ENCODE results near the gene BRD1.
"Not testable (repeated sequence)": the region's sequence is repeated elsewhere in the genome, so short reads cannot be mapped to it uniquely, and the experiment has no call there.

Gene BRD1

GRCh38 chr22:49770547-49771265 lies 57.0 kb downstream of the BRD1 start:
- DNase-seq (ENCODE audit: low read depth in 2 of 2, low spot score in 1 of 2), result no peak

GRCh38 chr22:49769691-49770546 lies 57.8 kb downstream of the BRD1 start:
- no peak for DNase-seq (ENCODE audit: low read depth in 2 of 2, low spot score in 1 of 2)

- DNase-seq (ENCODE audit: low read depth in 2 of 2, low spot score in 1 of 2), result no peak
These were observed 58.6 kb downstream of the BRD1 start for GRCh38 chr22:49768951-49769690.

- no peak for DNase-seq (ENCODE audit: low read depth in 2 of 2, low spot score in 1 of 2)
These were observed 59.4 kb downstream of the BRD1 start for GRCh38 chr22:49768077-49768910.

GRCh38 chr22:49767355-49768062 lies 60.2 kb downstream of the BRD1 start:
- DNase-seq (ENCODE audit: low read depth in 2 of 2, low spot score in 1 of 2), result no peak

- no peak for DNase-seq (ENCODE audit: low read depth in 2 of 2, low spot score in 1 of 2)
These were observed 61.7 kb downstream of the BRD1 start for GRCh38 chr22:49765951-49766350.

GRCh38 chr22:49765091-49765771 lies 62.4 kb downstream of the BRD1 start:
- DNase-seq (ENCODE audit: low read depth in 2 of 2, low spot score in 1 of 2), result no peak

GRCh38 chr22:49764127-49764581 lies 63.5 kb downstream of the BRD1 start:
- no peak for DNase-seq (ENCODE audit: low read depth in 2 of 2, low spot score in 1 of 2)

- no peak for DNase-seq (ENCODE audit: low read depth in 2 of 2, low spot score in 1 of 2)
These were observed 64.0 kb downstream of the BRD1 start for GRCh38 chr22:49763696-49764095.

- no peak for DNase-seq (ENCODE audit: low read depth in 2 of 2, low spot score in 1 of 2)
These were observed 64.5 kb downstream of the BRD1 start for GRCh38 chr22:49763138-49763537.

GRCh38 chr22:49762571-49762970 lies 65.1 kb downstream of the BRD1 start:
- not testable (repeated sequence) for DNase-seq (ENCODE audit: low read depth in 2 of 2, low spot score in 1 of 2)

GRCh38 chr22:49761836-49762235 lies 65.8 kb downstream of the BRD1 start:
- DNase-seq (ENCODE audit: low read depth in 2 of 2, low spot score in 1 of 2), result no peak

- no peak for DNase-seq (ENCODE audit: low read depth in 2 of 2, low spot score in 1 of 2)
These were observed 66.8 kb downstream of the BRD1 start for GRCh38 chr22:49760630-49761571.

GRCh38 chr22:49760280-49760629 lies 67.4 kb downstream of the BRD1 start:
- no peak for DNase-seq (ENCODE audit: low read depth in 2 of 2, low spot score in 1 of 2)

- DNase-seq (ENCODE audit: low read depth in 2 of 2, low spot score in 1 of 2), result no peak
These were observed 71.0 kb downstream of the BRD1 start for GRCh38 chr22:49756676-49757075.

GRCh38 chr22:49756201-49756600 lies 71.5 kb downstream of the BRD1 start:
- no peak for DNase-seq (ENCODE audit: low read depth in 2 of 2, low spot score in 1 of 2)

GRCh38 chr22:49755631-49756001 lies 72.1 kb downstream of the BRD1 start:
- DNase-seq (ENCODE audit: low read depth in 2 of 2, low spot score in 1 of 2), result no peak
